GM21515 (cell line): Measurements from ENCODE around the gene ZER1.
"Not testable (repeated sequence)": the region's sequence is repeated elsewhere in the genome, so short reads cannot be mapped to it uniquely, and the experiment has no call there.

Source experiments
- ATAC-seq: cut with Tn5 transposase; IDR thresholded peaks from one replicate; pipeline ENCODE4 v1.9.1; 2021; ENCODE audit not compliant: unreplicated experiment

Gene ZER1

GRCh38 chr9:128718047-128718446 lies 53.7 kb downstream of the ZER1 start:
- ATAC-seq = no peak

- ATAC-seq = no peak
These were observed 55.0 kb downstream of the ZER1 start for GRCh38 chr9:128716581-128717254.

GRCh38 chr9:128715436-128715750 lies 56.3 kb downstream of the ZER1 start:
- ATAC-seq = no peak

GRCh38 chr9:128714586-128715435 lies 56.9 kb downstream of the ZER1 start:
- no peak for ATAC-seq

- ATAC-seq = no peak
These were observed 57.7 kb downstream of the ZER1 start for GRCh38 chr9:128713941-128714573.

- no peak for ATAC-seq
These were observed 58.3 kb downstream of the ZER1 start for GRCh38 chr9:128713411-128713780.

GRCh38 chr9:128712451-128713410 lies 59.0 kb downstream of the ZER1 start:
- no peak for ATAC-seq

GRCh38 chr9:128707446-128707845 lies 64.3 kb downstream of the ZER1 start:
- ATAC-seq = no peak

- ATAC-seq = no peak
These were observed 64.9 kb downstream of the ZER1 start for GRCh38 chr9:128706671-128707381.

- no peak for ATAC-seq
These were observed 65.7 kb downstream of the ZER1 start for GRCh38 chr9:128706045-128706444.

GRCh38 chr9:128705051-128705965 lies 66.4 kb downstream of the ZER1 start:
- ATAC-seq = no peak

GRCh38 chr9:128704356-128704670 lies 67.4 kb downstream of the ZER1 start:
- no peak for ATAC-seq

GRCh38 chr9:128703616-128704355 lies 67.9 kb downstream of the ZER1 start:
- ATAC-seq = no peak

GRCh38 chr9:128702949-128703615 lies 68.6 kb downstream of the ZER1 start:
- ATAC-seq = no peak

GRCh38 chr9:128702445-128702948 lies 69.2 kb downstream of the ZER1 start, which contains the start of gene PKN3:
TSS of gene PKN3 (plus strand) at chr9:128702503. CDS start at chr9:128702916, 413 bp downstream.
- ATAC-seq = peak; percentile 67

- ATAC-seq = no peak
These were observed 70.4 kb downstream of the ZER1 start for GRCh38 chr9:128701227-128701854.

- ATAC-seq = not testable (repeated sequence)
These were observed 72.5 kb downstream of the ZER1 start for GRCh38 chr9:128699096-128699795.
